RWPE1 (cell line): Measurements from ENCODE around the gene OR52E8.

Experiments used
- CTCF ChIA-PET: fragments of 350-600 bp; sonication (Branson Sonifier 250); formaldehyde crosslinking; extraction: SDS; loops from one replicate; lab custom pipeline; 2021; lab: Yijun Ruan, JAX
- POLR2A ChIA-PET: fragments of 400-600 bp; formaldehyde crosslinking; extraction: SDS; loops from one replicate; lab custom pipeline; 2020; ENCODE audit warnings: antibody characterized with exemption; ENCODE audit not compliant: low non-redundant PET; lab: Yijun Ruan, JAX
- DNase-seq: peaks from one replicate; pipeline ENCODE4 v3.0.0; 2012; ENCODE audit warnings: low spot score
- H3K27ac ChIP-seq: fragments of 450-650 bp; 2 replicates; pipeline ENCODE4 v1.5.1; 2017
- CTCF ChIP-seq: fragments of 450-650 bp; conservative IDR thresholded peaks from 2 replicates; pipeline ENCODE4 v1.5.1; 2017; ENCODE audit warnings: low read depth, mild to moderate bottlenecking

Gene OR52E8

DNA sequence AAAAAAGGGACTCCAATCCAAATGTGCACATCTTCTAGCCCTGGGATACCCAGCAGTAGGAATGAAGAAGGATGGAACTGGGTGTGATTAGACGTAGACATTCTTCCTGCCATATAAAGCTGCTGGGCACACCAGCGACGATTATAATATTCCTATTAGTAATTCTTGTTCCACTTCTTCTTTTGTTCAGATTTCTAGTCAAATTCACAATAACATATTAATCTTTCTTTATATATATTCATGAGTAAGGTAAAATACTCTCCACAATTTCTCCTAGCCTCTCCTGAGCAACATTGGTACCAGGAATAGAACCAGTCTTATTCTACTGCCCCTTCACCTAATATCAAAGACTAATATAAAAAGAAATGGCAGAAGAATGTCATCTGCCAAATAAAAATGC is at the start of gene OR52E8:
OR52E8 (minus strand) TSS at position 101 of the 400 bp plus-strand sequence; CDS start at position 101, 0 bp downstream.
- H3K27ac ChIP-seq: no peak within 1 kb of the TSS
- POLR2A ChIA-PET: no interaction called here
- DNase-seq: no peak
- TF ChIP-seq CTCF: no peak
- CTCF ChIA-PET: no interaction called here

DNA sequence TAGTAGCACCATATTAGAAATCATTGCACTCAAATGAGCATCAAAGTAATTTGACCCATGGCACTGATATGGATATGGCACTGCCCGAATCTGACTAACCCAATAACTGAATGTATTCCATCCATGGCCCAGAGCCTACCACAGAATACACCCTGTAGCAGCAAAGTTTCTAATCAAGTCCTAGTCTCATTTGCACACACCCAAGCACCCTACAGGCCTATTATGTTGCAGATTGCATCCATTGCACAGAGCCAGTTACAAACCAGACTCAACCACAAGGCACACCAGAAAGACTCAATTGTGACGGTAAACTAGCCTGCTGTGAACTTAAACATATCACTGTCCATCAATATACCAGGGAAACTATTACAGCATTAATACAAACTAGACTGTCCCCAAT is 42.0 kb upstream of the OR52E8 start:
- no peak for TF ChIP-seq CTCF
- no peak for DNase-seq
- CTCF ChIA-PET: no interaction called here
- POLR2A ChIA-PET: no interaction called here
- H3K27ac ChIP-seq: no peak overlapping the region

DNA sequence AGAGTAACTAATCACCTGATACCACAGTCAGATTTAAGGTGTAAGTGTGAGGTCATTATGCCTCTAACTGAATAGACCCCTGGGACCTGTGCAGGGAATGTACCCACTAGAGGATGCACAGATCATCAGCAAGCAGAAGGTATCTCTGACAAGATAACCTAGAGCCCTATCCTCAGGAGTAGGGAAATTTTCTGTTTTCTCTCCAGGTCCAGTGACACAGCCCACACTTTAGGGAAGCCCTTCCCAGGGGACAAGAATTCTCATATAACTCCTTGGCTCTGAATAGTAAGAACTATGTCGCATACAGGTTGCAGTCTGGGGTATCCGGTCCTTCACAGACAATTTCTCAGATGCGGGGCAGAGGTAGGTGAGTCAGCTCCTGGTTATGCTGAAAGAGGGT is 35.4 kb upstream of the OR52E8 start, which contains the start of gene OR52E5:
OR52E5 (plus strand) TSS at position 301 of the 400 bp plus-strand sequence. CDS start 7,569 bp downstream, outside the sequence.
- CTCF ChIA-PET: no interaction called here

GRCh38 chr11:5891216-5891800 is 33.8 kb upstream of the OR52E8 start:
- CTCF ChIA-PET: interaction anchor here (0.6 to 1.0 kb wide), 7 partner anchors 10 to 1327 kb away, joined by 3 to 4 read pairs (median 3); no protein-coding TSS in a partner anchor
- no peak overlapping the region for H3K27ac ChIP-seq
- no peak for DNase-seq
- POLR2A ChIA-PET: no interaction called here
- TF ChIP-seq CTCF: peak; percentile 35

More for the DNA sequence above, 35.4 kb upstream of the OR52E8 start, which contains the start of gene OR52E5:
- TF ChIP-seq CTCF: no peak
- POLR2A ChIA-PET: no interaction called here
- DNase-seq: no peak
- no peak within 1 kb of the TSS for H3K27ac ChIP-seq

DNA sequence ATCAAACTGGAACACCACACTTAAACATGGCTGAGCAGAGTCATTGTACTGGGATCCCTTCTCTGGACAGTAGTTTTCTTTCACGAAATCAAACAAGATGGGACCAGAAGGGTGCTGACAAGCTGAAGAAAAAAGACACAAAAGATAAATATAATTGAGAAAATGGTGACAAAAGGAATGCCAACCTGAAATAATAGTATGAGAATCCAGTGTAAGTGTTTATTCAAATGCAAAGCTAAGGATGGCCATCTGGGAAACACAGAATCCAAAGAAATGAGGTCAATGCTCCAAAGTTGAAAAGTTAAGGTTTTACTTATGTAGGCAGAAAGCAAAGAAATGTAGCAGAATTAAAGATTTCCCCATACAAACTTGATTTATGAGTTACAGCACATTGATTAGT is 30.2 kb upstream of the OR52E8 start:
- DNase-seq: no peak
- ChIA-PET CTCF (interaction anchor here (0.7 kb wide), 2 partner anchors 411 to 1301 kb away, joined by 3 read pairs; no protein-coding TSS in a partner anchor), POLR2A (no interaction called here)
- no peak for TF ChIP-seq CTCF
- no peak overlapping the region for H3K27ac ChIP-seq

DNA sequence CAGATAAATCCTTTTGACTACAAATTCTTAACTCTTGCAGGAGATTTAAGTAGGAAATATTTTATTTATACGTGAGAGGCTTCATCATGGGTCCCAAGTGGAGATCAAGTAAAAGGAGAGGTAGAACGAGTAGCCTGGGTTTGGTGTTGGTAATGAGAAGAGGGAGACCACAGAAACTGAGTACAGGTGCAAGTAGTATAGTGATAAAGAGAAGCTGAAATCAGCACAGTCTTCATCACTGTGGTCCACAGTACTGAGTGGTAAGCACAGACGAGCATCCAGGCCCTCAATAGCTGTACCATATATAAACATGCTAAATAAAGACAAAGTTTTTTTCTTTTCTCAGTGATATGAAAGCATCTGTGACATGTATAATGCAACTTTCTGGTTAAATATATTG is 29.7 kb upstream of the OR52E8 start:
- no peak for DNase-seq
- H3K27ac ChIP-seq: no peak overlapping the region
- TF ChIP-seq CTCF: no peak
- CTCF ChIA-PET: interaction anchor here (0.7 kb wide), 1 partner anchor 410 kb away, joined by 3 read pairs; no protein-coding TSS in a partner anchor
- POLR2A ChIA-PET: no interaction called here
